ENCODE results near the gene OR2D2.
"Not testable (repeated sequence)": the region's sequence is repeated elsewhere in the genome, so short reads cannot be mapped to it uniquely, and the experiment has no call there.

Gene OR2D2, protein sequence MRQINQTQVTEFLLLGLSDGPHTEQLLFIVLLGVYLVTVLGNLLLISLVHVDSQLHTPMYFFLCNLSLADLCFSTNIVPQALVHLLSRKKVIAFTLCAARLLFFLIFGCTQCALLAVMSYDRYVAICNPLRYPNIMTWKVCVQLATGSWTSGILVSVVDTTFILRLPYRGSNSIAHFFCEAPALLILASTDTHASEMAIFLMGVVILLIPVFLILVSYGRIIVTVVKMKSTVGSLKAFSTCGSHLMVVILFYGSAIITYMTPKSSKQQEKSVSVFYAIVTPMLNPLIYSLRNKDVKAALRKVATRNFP

DNA sequence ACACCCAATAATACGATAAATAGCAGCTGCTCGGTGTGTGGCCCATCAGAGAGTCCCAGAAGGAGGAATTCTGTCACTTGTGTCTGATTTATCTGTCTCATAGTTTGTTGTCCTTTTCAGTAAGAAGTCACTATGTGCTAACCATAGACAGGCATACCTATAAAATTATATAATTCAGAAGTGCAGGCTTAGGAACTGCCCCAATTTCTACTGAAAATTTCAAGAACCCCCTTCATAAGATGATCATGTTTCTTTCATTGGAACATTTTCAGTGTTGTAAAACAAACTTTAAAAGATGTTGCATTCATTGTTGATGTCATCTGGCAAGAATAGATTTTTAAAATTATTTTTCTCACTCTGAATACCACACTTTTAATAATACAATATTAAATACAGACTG, at the start of gene OR2D2:
Gene OR2D2 (minus strand): TSS at position 101 of the 400 bp plus-strand sequence. CDS start 0 bp downstream, at position 101.
- no peak for DNase-seq

- no peak for DNase-seq
Measured at GRCh38 chr11:6941970-6942369, 49.7 kb upstream of the OR2D2 start.

- DNase-seq: no peak
Measured at GRCh38 chr11:6932145-6932544, 39.8 kb upstream of the OR2D2 start.

GRCh38 chr11:6931146-6931713, 38.9 kb upstream of the OR2D2 start:
- DNase-seq: no peak

DNA sequence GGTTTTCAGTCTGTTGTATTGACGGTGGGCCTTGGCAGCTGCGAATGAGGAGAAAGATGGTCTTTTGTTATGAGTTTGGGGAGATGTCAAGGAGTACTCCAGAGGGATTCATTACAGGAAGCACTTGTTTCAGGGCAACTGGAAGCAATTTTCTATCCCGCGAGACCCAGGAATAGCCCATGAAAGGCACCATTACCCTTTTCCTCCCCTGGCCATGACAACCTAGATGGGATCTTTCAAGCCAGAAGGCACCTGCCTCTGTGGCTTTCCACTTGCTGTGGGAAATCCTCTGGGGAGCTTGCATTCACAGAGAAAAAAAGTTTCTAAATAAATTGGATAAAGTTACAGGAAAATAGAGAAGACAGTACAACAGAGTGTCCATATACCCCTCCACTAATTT, 36.6 kb upstream of the OR2D2 start:
- no peak for DNase-seq

- no peak for DNase-seq
Measured at GRCh38 chr11:6927030-6927617, 34.8 kb upstream of the OR2D2 start.

- DNase-seq: peak; percentile 33
Measured at GRCh38 chr11:6926208-6927029, 34.1 kb upstream of the OR2D2 start, which contains the start of gene ZNF215. ZNF215 (plus strand) TSS chr11:6926426; CDS start chr11:6932273, 5,847 bp downstream.

DNA sequence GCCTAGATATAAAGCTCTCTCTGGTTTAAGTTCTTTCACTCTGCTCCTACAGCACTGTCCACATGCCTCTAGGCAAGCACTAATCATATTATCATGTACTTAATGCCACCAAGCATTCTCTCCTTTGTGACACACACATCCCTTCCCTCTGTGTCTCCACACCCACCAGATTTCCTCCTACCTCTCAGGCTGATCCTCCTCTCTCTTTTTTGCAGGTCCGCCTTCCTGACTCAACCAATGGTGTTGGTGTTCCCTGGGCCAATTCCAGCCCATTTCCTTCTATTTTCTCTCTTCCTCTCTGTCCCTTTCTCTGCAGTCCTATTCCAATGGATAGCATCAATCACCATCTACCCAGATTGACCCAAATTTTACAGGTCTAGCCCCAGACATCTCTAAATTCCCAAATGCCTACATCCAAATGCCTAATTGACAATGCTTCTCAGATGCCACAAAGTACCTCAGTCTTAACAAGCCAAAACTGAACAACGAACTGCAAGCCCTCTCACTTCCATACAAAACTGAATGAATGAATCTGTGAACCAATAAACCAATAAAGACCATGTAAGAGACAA, 33.4 kb upstream of the OR2D2 start:
- no peak for DNase-seq

DNA sequence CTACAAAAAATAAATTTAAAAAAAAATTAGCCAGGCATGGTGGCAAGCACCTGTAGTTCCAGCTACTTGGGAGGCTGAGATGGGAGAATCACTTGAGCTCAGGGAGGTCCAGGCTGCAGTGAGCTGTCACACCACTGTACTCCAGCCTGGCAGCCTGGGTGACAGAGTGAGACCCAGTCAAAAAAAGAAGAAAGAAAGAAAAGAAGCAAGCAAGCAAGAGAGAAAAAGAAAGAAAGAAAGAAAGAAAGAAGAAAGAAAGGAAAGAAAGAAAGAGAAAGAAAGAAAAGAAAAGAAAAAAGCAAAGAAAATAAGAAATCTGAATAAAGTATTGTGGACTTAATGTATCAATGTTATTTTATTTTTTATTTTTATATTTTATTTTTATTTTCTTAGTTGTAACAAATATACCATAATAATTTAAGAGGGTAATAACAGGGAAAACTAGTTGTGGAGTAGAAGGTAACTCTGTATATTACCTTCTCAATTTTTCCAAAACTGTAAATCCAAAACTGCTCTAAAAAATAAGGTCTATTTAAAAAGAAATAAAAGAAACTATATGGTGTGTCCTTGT, 32.8 kb upstream of the OR2D2 start:
- no peak for DNase-seq

- DNase-seq: no peak
Measured at GRCh38 chr11:6920702-6921101, 28.4 kb upstream of the OR2D2 start, which contains the start of gene OR2D3. OR2D3 (plus strand) TSS chr11:6921002; CDS start chr11:6921002, 0 bp downstream.

DNA sequence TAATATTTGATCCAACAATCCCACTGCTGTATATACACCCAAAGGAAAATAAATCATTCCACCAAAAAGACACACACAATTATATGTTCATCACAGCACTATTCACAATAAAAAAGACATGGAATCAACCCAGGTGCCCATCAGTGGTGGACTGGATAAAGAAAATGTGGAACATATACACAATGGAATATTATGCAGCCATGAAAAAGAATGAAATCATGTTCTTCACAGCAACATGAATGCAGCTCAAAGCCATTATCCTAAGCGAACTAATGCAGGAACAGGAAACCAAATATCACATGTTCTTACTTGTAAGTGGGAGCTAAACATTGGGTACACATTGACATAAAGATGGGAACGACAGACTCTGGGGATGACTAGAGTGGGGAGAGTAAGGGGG, 27.4 kb upstream of the OR2D2 start:
- DNase-seq: no peak

DNA sequence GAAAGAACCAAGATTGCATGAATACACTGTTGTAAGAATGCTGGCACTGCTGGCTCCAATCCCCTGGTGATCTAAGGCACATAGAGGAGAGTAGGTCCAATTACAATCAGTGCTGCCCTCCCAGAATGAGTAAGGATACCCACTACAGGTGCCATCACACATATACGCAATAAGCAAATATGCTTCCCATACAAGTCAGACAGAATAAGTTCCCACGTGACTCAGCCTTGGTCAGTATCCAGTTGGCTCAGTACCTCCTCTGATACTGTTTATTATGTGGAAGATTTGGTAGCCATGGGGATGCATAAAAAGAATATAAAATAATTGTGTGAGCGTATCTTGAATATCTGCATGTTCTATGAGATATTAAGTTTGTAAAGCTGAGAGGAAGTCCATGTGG, 19.6 kb upstream of the OR2D2 start:
- DNase-seq: no peak

GRCh38 chr11:6911378-6911777, 19.1 kb upstream of the OR2D2 start:
- no peak for DNase-seq

GRCh38 chr11:6904804-6905203, 12.5 kb upstream of the OR2D2 start:
- not testable (repeated sequence) for DNase-seq

DNA sequence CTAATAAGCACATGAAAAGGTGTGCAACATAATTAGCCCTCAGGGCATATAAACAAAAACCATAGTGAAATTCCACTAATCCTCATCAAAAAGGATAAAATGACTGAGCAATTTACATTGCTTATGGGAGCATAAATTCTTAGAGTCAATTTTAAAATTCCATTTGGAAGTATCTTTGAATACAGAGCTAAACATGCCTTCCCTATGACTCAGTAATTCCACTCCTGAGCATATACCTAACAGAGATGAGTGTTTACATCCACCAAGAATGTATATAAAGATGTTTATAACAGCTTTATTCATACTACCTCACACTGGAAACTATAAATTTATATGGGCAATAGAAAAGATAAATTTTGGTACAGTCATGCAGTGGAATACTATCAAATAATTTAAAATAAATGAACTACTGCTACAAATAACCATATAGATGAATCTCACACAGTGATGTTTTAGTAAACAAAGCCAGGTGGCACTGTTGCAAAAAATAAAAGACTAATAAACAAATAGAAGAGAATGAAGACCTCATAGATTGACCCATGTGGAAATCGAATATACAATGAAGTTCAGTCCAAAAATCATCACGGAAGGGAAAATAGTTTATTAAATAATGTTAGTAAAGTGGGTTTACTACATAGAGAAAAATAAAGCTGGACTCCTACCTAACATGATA, 8.2 kb upstream of the OR2D2 start:
- DNase-seq: no peak

GRCh38 chr11:6898911-6899310, 6.6 kb upstream of the OR2D2 start:
- no peak for DNase-seq

GRCh38 chr11:6895010-6895409, 2.7 kb upstream of the OR2D2 start:
- no peak for DNase-seq

DNA sequence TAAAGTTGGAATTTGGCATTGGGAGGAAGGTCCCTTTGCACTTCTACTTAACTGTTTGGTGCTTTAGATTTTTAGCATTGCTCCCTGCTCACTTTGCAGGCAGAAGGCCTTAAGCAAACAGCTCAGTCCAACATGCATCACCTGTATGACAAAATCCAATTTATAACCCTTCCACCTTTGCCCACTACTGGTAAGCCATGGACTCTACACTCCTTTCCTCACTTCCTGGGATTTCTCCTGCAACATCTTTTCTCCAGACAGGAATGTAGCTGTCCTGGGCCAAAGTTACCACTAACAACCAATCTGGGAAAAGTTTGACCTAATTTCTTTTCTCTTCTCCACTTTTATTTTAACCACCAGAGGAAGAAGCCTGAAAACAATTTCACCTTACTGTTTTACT, 1.8 kb upstream of the OR2D2 start:
- DNase-seq: no peak

DNA sequence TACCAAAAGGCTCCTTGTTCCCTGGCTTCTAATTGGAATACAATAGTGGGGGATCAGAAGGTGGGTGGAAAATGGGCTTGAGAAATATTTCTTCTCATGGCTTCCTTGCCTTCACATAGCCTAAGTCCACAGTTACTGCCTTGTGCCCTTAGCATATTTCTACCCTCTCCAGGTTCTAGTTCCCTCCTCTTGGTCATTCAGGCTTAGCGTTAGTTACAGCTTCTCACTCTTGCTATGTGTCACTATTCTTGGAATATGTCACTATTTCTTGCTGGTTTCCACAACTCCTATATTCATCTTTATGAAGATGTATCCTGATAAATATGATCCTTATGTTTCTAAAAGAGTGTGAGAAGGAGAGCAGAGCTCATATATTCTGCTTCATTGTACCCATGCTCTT, 2.5 kb downstream of the OR2D2 start:
- DNase-seq: no peak

- no peak for DNase-seq
Measured at GRCh38 chr11:6888830-6889229, 3.5 kb downstream of the OR2D2 start.

DNA sequence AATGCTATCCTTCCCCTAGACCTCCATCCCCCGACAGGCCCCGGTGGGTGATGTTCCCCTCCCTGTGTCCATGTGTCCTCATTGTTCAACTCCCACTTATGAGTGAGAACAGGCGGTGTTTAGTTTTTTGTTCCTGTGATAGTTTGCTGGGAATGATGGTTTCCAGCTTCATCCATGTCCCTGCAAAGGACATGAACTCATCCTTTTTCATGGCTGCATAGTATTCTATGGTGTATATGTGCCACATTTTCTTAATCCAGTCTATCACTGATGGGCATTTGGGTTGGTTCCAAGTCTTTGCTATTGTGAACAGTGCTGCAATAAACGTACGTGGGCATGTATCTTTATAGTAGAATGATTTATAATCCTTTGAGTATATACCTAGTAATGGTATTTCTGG, 4.6 kb downstream of the OR2D2 start:
- DNase-seq: not testable (repeated sequence)

- no peak for DNase-seq
Measured at GRCh38 chr11:6882751-6883150, 9.5 kb downstream of the OR2D2 start.

Data from activated T-cell treated with anti-CD3 and anti-CD28 coated beads, Interleukin-2, amount 50 U/mL, for 1 hour (primary cell).